DOHH2 (cell line): ENCODE results near the gene ALB.

Experiments used
- H3F3A ChIP-seq: fragments of 200-600 bp; sonication (generic), shearing (Covaris generic); 2 replicates; pipeline ENCODE4 v1.6.0; 2016; ENCODE audit warnings: antibody characterized with exemption, mild to moderate bottlenecking; ENCODE audit not compliant: control insufficient read depth, insufficient read depth
- H3K27ac ChIP-seq: fragments of 200-600 bp; sonication (generic); 2 replicates; pipeline ENCODE4 v1.5.1; 2014; ENCODE audit warnings: low read depth, mild to moderate bottlenecking, low read length, moderate library complexity
- H3K27me3 ChIP-seq: fragments of 200-600 bp; sonication (generic); 2 replicates; pipeline ENCODE4 v1.6.1; 2014; ENCODE audit warnings: mild to moderate bottlenecking, low read length, mixed read lengths; ENCODE audit not compliant: control insufficient read depth
- H3K36me3 ChIP-seq: fragments of 200-600 bp; sonication (generic); 2 replicates; pipeline ENCODE4 v1.6.1; 2014; ENCODE audit warnings: mild to moderate bottlenecking, low read length, moderate library complexity, mixed read lengths; ENCODE audit not compliant: control insufficient read depth
- H3K4me1 ChIP-seq: fragments of 200-600 bp; sonication (generic); 2 replicates; pipeline ENCODE4 v1.6.1; 2014; ENCODE audit warnings: mild to moderate bottlenecking, low read length, mixed read lengths; ENCODE audit not compliant: control insufficient read depth
- H3K4me2 ChIP-seq: fragments of 200-600 bp; sonication (generic); 2 replicates; pipeline ENCODE4 v1.6.0; 2014; ENCODE audit warnings: mild to moderate bottlenecking, low read length, moderate library complexity
- H3K4me3 ChIP-seq: fragments of 200-600 bp; sonication (generic); 2 replicates; pipeline ENCODE4 v1.5.1; 2014; ENCODE audit warnings: mild to moderate bottlenecking, low read length, mixed read lengths
- H3K79me2 ChIP-seq: fragments of 200-600 bp; sonication (generic); 2 replicates; pipeline ENCODE4 v1.6.1; 2014; ENCODE audit warnings: mild to moderate bottlenecking, low read length, mixed read lengths; ENCODE audit not compliant: control insufficient read depth
- H3K9me2 ChIP-seq: fragments of 200-600 bp; sonication (generic); replicated peaks from 2 replicates; pipeline ENCODE4 v1.6.1; 2014; ENCODE audit warnings: mild to moderate bottlenecking, low read length, mixed read lengths; ENCODE audit not compliant: control insufficient read depth
- H3K9me3 ChIP-seq: fragments of 200-600 bp; sonication (generic); 2 replicates; pipeline ENCODE4 v1.6.1; 2014; ENCODE audit warnings: antibody characterized with exemption, low read length, mixed read lengths; ENCODE audit not compliant: control insufficient read depth, insufficient read depth
- H4K20me1 ChIP-seq: fragments of 200-600 bp; sonication (generic); 2 replicates; pipeline ENCODE4 v1.6.0; 2014; ENCODE audit warnings: low read depth, mild to moderate bottlenecking, antibody characterized with exemption, low read length, moderate library complexity; ENCODE audit not compliant: control insufficient read depth, insufficient read depth
- EZH2phosphoT487 ChIP-seq: fragments of 200-600 bp; sonication (generic); IDR thresholded peaks from 2 replicates; pipeline ENCODE4 v1.6.1; 2017; ENCODE audit warnings: borderline replicate concordance, mild to moderate bottlenecking, antibody characterized with exemption, low read length, moderate library complexity, mixed read lengths
- TF ChIP-seq, protein P1 (sequence below): fragments of 200-600 bp; sonication (generic); IDR thresholded peaks from one replicate; pipeline ENCODE4 v1.5.1; 2014; ENCODE audit warnings: antibody characterized with exemption, mild to moderate bottlenecking, low read depth, low read length; ENCODE audit not compliant: poor library complexity, severe bottlenecking

The ALB gene

DNA sequence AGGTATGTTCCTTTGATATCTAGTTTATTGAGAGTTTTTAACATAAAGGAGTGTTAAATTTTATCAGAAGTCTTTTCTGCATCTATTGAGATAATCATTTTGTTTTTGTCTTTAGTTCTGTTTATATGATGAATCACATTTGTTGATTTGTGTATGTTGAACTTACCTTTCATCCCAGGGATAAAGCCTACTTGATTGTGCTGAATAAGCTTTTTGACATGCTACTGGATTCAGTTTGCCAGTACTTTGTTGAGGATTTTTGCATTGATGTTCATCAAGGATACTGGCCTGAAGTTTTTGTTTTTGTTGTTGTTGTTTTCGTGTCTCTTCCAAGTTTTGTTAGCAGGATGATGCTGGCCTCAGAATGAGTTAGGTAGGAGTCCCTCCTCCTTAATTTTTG, 66.6 kb downstream of the ALB start:
- H3K27ac ChIP-seq, result no peak overlapping the region
- H3K9me2 ChIP-seq, result no peaks in the 10 kb centered on the region
- H3K4me2 ChIP-seq, result no peak overlapping the region
- no peaks in the 10 kb centered on the region for H3K4me1 ChIP-seq
- H3K27me3 ChIP-seq, result no peaks in the 10 kb centered on the region
- peaks cover 20% of the 10 kb centered on the region for H3K9me3 ChIP-seq
- no peaks in the 10 kb centered on the region for H3F3A ChIP-seq
- TF ChIP-seq, protein P1, sequence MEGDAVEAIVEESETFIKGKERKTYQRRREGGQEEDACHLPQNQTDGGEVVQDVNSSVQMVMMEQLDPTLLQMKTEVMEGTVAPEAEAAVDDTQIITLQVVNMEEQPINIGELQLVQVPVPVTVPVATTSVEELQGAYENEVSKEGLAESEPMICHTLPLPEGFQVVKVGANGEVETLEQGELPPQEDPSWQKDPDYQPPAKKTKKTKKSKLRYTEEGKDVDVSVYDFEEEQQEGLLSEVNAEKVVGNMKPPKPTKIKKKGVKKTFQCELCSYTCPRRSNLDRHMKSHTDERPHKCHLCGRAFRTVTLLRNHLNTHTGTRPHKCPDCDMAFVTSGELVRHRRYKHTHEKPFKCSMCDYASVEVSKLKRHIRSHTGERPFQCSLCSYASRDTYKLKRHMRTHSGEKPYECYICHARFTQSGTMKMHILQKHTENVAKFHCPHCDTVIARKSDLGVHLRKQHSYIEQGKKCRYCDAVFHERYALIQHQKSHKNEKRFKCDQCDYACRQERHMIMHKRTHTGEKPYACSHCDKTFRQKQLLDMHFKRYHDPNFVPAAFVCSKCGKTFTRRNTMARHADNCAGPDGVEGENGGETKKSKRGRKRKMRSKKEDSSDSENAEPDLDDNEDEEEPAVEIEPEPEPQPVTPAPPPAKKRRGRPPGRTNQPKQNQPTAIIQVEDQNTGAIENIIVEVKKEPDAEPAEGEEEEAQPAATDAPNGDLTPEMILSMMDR, result no peak
- no peak for TF ChIP-seq EZH2phosphoT487
- H3K36me3 ChIP-seq, result no peaks in the 10 kb centered on the region
- H3K79me2 ChIP-seq, result no peaks in the 10 kb centered on the region
- H4K20me1 ChIP-seq, result no peaks in the 10 kb centered on the region
- H3K4me3 ChIP-seq, result no peak overlapping the region
